Karpas-422 (cell line): ENCODE measurements around the gene PRKAG2. TPM values are rescaled to one million over a fixed set of nuclear protein-coding genes. Genes with fewer than 3 reads are reported as not detected.

Experiments
- DNase-seq: peaks from one replicate; pipeline ENCODE4 v3.0.0-alpha.2; 2015
- H2AFZ ChIP-seq: fragments of 200-600 bp; sonication (generic); 2 replicates; pipeline ENCODE4 v1.6.1; 2014; ENCODE audit warnings: antibody characterized with exemption, low read length, mixed read lengths
- H3K27ac ChIP-seq: fragments of 200-600 bp; sonication (generic); 2 replicates; pipeline ENCODE4 v1.5.1; 2014; ENCODE audit warnings: mild to moderate bottlenecking, low read length, moderate library complexity
- H3K27me3 ChIP-seq: fragments of 200-600 bp; sonication (generic); 2 replicates; pipeline ENCODE4 v1.6.1; 2014; ENCODE audit warnings: low read length, mixed read lengths
- H3K36me3 ChIP-seq: fragments of 200-600 bp; sonication (generic); 2 replicates; pipeline ENCODE4 v1.6.1; 2014; ENCODE audit warnings: low read length, mixed read lengths; ENCODE audit not compliant: insufficient read depth
- H3K4me1 ChIP-seq: fragments of 200-600 bp; sonication (generic); 2 replicates; pipeline ENCODE4 v1.6.1; 2014; ENCODE audit warnings: mild to moderate bottlenecking, low read length, mixed read lengths
- H3K4me2 ChIP-seq: fragments of 200-600 bp; sonication (generic); 2 replicates; pipeline ENCODE4 v1.6.1; 2014; ENCODE audit warnings: low read length, low read depth, mild to moderate bottlenecking; ENCODE audit not compliant: poor library complexity, severe bottlenecking
- H3K4me3 ChIP-seq: fragments of 200-600 bp; sonication (generic); 2 replicates; pipeline ENCODE4 v1.5.1; 2014; ENCODE audit warnings: mild to moderate bottlenecking, antibody characterized with exemption, low read length, mixed read lengths
- H3K79me2 ChIP-seq: fragments of 200-600 bp; sonication (generic); 2 replicates; pipeline ENCODE4 v1.6.1; 2014; ENCODE audit warnings: mild to moderate bottlenecking, low read length, mixed read lengths
- H3K9ac ChIP-seq: fragments of 200-600 bp; sonication (generic); 2 replicates; pipeline ENCODE4 v1.6.0; 2014; ENCODE audit warnings: low read length
- H3K9me2 ChIP-seq: fragments of 200-600 bp; sonication (generic), shearing (Covaris generic); replicated peaks from 2 replicates; pipeline ENCODE4 v1.6.0; 2014; ENCODE audit warnings: mild to moderate bottlenecking, low read length, moderate library complexity; ENCODE audit not compliant: insufficient read depth
- H3K9me3 ChIP-seq: fragments of 300-700, 200-600 bp; sonication (generic); 2 replicates; pipeline ENCODE4 v1.6.1; 2014; ENCODE audit warnings: low read length, mixed read lengths
- H4K20me1 ChIP-seq: fragments of 200-600 bp; sonication (generic); 2 replicates; pipeline ENCODE4 v1.6.1; 2014; ENCODE audit warnings: mild to moderate bottlenecking, antibody characterized with exemption, low read length, low read depth; ENCODE audit not compliant: insufficient read depth
- total RNA-seq: library from RNA; depleted of rRNA; stranded (reverse); fragments of >200 nt; shearing (Covaris generic); gene quantifications from 2 replicates; pipeline ENCODE4 v1.2.3, GENCODE V29; 2014; ENCODE audit warnings: low replicate concordance

Gene PRKAG2
- total RNA-seq, 1 experiment from 2014 or later, result 6.3 TPM

- no peaks in the 10 kb centered on the region for H3K27me3 ChIP-seq
- peaks cover 3% of the 10 kb centered on the region; the same call in 1 of the 2 replicates for H4K20me1 ChIP-seq
- no peak overlapping the region for H3K9ac ChIP-seq
- H3K27ac ChIP-seq, result no peak overlapping the region
- no peak overlapping the region for H2AFZ ChIP-seq
- no peak overlapping the region for H3K4me2 ChIP-seq
- no peaks in the 10 kb centered on the region for H3K9me3 ChIP-seq
- no peaks in the 10 kb centered on the region for H3K36me3 ChIP-seq
- no peak overlapping the region for H3K4me3 ChIP-seq
- peaks cover 13% of the 10 kb centered on the region for H3K4me1 ChIP-seq
- no peaks in the 10 kb centered on the region for H3K9me2 ChIP-seq
- H3K79me2 ChIP-seq, result no peaks in the 10 kb centered on the region
- DNase-seq, result no peak
Measured at GRCh38 chr7:151592330-151592729, 284.6 kb downstream of the PRKAG2 start.

DNA sequence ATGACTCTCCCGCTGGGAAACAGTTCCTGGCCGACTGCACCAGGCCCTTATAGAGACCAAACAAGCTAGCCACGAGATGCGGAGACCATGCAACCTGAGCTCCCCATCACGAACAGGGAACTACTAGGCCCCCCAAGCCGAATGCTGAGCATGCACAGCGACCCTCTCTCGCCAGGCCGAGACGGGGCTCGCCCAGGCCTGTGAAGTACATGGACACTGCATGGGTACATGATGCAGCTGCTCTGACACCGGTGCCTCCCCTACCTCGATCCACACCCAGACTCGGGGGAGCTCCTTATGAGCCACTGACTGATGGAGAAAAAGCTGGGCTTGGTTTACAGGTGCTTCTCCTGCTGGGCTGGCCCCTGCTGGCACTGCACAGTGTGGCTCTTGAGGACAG lies 285.0 kb downstream of the PRKAG2 start:
- DNase-seq, result no peak
- peaks cover 3% of the 10 kb centered on the region; the same call in 1 of the 2 replicates for H4K20me1 ChIP-seq
- no peaks in the 10 kb centered on the region for H3K79me2 ChIP-seq

GRCh38 chr7:151590850-151591771 lies 285.8 kb downstream of the PRKAG2 start:
- H3K27ac ChIP-seq, result no peak overlapping the region
- H3K9ac ChIP-seq, result no peak overlapping the region

More for the DNA sequence above, 285.0 kb downstream of the PRKAG2 start:
- no peaks in the 10 kb centered on the region for H3K36me3 ChIP-seq
- no peak overlapping the region for H2AFZ ChIP-seq
- H3K27ac ChIP-seq, result no peak overlapping the region
- H3K9ac ChIP-seq, result no peak overlapping the region
- H3K27me3 ChIP-seq, result no peaks in the 10 kb centered on the region
- H3K4me2 ChIP-seq, result no peak overlapping the region
- H3K4me3 ChIP-seq, result no peak overlapping the region
- no peaks in the 10 kb centered on the region for H3K9me3 ChIP-seq
- H3K4me1 ChIP-seq, result peaks cover 13% of the 10 kb centered on the region
- no peaks in the 10 kb centered on the region for H3K9me2 ChIP-seq

DNA sequence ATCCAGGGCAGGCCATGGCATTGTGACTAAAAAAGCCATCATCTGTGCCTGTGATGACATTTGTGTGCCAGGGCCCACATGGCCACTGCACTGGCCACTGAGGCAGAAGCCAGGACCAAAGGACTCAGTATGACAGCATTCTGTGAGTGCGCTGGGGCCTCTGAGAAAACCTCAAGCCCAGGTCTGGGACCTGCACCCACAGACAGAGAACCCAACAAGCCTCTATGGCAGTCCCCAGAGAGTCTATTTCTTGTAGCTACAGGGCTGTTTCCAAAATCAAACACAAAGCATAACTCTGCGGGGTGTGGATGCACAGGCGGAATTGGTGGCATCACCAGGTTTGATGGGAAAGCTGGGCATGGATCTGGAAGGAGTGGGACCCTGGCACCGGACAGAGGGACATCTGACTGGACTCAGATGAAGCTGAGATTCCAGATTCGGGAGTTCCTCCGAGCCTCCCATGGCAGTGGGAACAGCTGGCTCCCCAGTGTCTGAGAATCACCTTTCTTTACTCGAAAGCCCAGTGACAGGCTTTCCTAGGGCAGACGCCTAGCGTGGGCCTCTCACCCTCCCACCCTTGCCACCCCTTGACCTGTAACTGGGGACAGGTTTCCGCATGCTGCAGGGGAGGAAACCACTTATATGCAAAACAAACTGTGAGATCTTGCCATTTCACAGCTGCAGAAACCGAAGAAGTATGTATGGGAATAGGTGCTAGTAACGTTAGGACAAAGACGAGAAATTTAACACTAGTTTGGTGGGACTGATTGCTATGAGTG lies 286.7 kb downstream of the PRKAG2 start:
- peaks cover 3% of the 10 kb centered on the region; the same call in 1 of the 2 replicates for H4K20me1 ChIP-seq
- H3K27me3 ChIP-seq, result no peaks in the 10 kb centered on the region
- H3K9ac ChIP-seq, result no peak overlapping the region
- no peaks in the 10 kb centered on the region for H3K36me3 ChIP-seq
- DNase-seq, result peak; percentile 44
- peaks cover 13% of the 10 kb centered on the region for H3K4me1 ChIP-seq
- H2AFZ ChIP-seq, result no peak overlapping the region
- no peaks in the 10 kb centered on the region for H3K79me2 ChIP-seq
- no peaks in the 10 kb centered on the region for H3K9me2 ChIP-seq
- no peak overlapping the region for H3K4me3 ChIP-seq
- H3K9me3 ChIP-seq, result no peaks in the 10 kb centered on the region
- no peak overlapping the region for H3K27ac ChIP-seq
- no peak overlapping the region for H3K4me2 ChIP-seq

More at GRCh38 chr7:151590850-151591771, 285.8 kb downstream of the PRKAG2 start:
- H4K20me1 ChIP-seq, result peaks cover 3% of the 10 kb centered on the region; the same call in 1 of the 2 replicates
- H3K79me2 ChIP-seq, result no peaks in the 10 kb centered on the region
- H2AFZ ChIP-seq, result no peak overlapping the region
- no peak for DNase-seq
- H3K9me3 ChIP-seq, result no peaks in the 10 kb centered on the region
- H3K9me2 ChIP-seq, result no peaks in the 10 kb centered on the region
- no peaks in the 10 kb centered on the region for H3K27me3 ChIP-seq
- H3K4me3 ChIP-seq, result no peak overlapping the region
- H3K4me1 ChIP-seq, result peaks cover 13% of the 10 kb centered on the region
- no peaks in the 10 kb centered on the region for H3K36me3 ChIP-seq
- H3K4me2 ChIP-seq, result no peak overlapping the region

DNA sequence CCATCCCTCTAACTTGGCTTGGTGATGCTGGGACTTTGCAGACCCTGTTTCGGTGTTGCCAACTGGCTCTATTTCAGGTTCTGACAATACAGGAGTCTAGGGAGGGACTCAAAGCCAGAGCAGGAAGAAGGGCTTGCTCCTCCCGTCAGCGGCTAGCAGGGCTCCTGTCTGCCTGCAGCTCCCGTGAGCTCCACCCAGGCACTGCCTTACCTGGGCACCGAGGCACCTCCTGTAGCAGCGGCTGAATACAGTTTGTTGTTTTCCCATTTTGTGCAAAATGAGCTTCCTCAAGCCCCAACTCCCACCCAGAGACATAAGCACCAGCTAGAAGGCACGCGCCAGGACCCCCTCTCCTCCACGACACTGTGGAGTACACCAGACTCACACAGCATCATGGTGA lies 287.9 kb downstream of the PRKAG2 start:
- H3K4me2 ChIP-seq, result no peak overlapping the region
- DNase-seq, result no peak
- no peak overlapping the region for H3K27ac ChIP-seq
- peaks cover 3% of the 10 kb centered on the region; the same call in 1 of the 2 replicates for H4K20me1 ChIP-seq
- no peaks in the 10 kb centered on the region for H3K9me2 ChIP-seq
- no peaks in the 10 kb centered on the region for H3K36me3 ChIP-seq
- H3K4me1 ChIP-seq, result peaks cover 13% of the 10 kb centered on the region
- no peak overlapping the region for H3K9ac ChIP-seq
- H3K27me3 ChIP-seq, result no peaks in the 10 kb centered on the region
- H3K4me3 ChIP-seq, result no peak overlapping the region
- no peak overlapping the region for H2AFZ ChIP-seq
- H3K79me2 ChIP-seq, result no peaks in the 10 kb centered on the region
- H3K9me3 ChIP-seq, result no peaks in the 10 kb centered on the region

- Histone ChIP-seq H3K4me3 (no peak overlapping the region), H2AFZ (no peak overlapping the region), H3K79me2 (no peaks in the 10 kb centered on the region), H3K4me1 (peaks cover 13% of the 10 kb centered on the region), H3K9me2 (no peaks in the 10 kb centered on the region), H3K9me3 (no peaks in the 10 kb centered on the region), H3K27ac (no peak overlapping the region), H3K36me3 (no peaks in the 10 kb centered on the region), H3K9ac (no peak overlapping the region), H4K20me1 (peaks cover 3% of the 10 kb centered on the region; the same call in 1 of the 2 replicates), H3K27me3 (no peaks in the 10 kb centered on the region), H3K4me2 (no peak overlapping the region)
- DNase-seq, result no peak
Measured at GRCh38 chr7:151586531-151587260, 290.2 kb downstream of the PRKAG2 start.

GRCh38 chr7:151585744-151586393 lies 291.0 kb downstream of the PRKAG2 start:
- H3K36me3 ChIP-seq, result no peaks in the 10 kb centered on the region
- no peak overlapping the region for H2AFZ ChIP-seq
- H4K20me1 ChIP-seq, result no peaks in the 10 kb centered on the region; the same call in 1 of the 2 replicates
- H3K4me1 ChIP-seq, result peaks cover 9% of the 10 kb centered on the region
- H3K4me3 ChIP-seq, result no peak overlapping the region
- no peaks in the 10 kb centered on the region for H3K9me3 ChIP-seq
- H3K27ac ChIP-seq, result no peak overlapping the region
- no peak for DNase-seq
- H3K9ac ChIP-seq, result no peak overlapping the region
- H3K79me2 ChIP-seq, result no peaks in the 10 kb centered on the region
- no peaks in the 10 kb centered on the region for H3K9me2 ChIP-seq
- no peak overlapping the region for H3K4me2 ChIP-seq
- no peaks in the 10 kb centered on the region for H3K27me3 ChIP-seq
